SK-N-SH (cell line): ENCODE measurements around the gene ZNF236.

Source experiments
- EP300 ChIP-seq, 2 experiments: IDR thresholded peaks; 2 replicates each; pipeline versions ENCODE4 v1.4.0 to v1.6.1; 2012; ENCODE audit warnings: borderline replicate concordance in 1 of 2, low read depth in 1 of 2, low read length in 1 of 2
- EZH2phosphoT487 ChIP-seq: fragments of 200-600 bp; sonication (generic); IDR thresholded peaks from 2 replicates; pipeline ENCODE4 v1.6.1; 2017; ENCODE audit warnings: low read depth, mixed run types, mild to moderate bottlenecking, antibody characterized with exemption, moderate library complexity, borderline replicate concordance
- FOXM1 ChIP-seq: IDR thresholded peaks from 2 replicates; pipeline ENCODE4 v1.4.0; 2012; ENCODE audit warnings: low read depth, mild to moderate bottlenecking
- JUND ChIP-seq: IDR thresholded peaks from 2 replicates; pipeline ENCODE4 v1.4.0; 2012
- NRF1 ChIP-seq: IDR thresholded peaks from 2 replicates; pipeline ENCODE4 v1.6.1; 2012; ENCODE audit warnings: low read depth, mild to moderate bottlenecking, low read length
- POLR2AphosphoS5 ChIP-seq: IDR thresholded peaks from 2 replicates; pipeline ENCODE4 v1.6.1; 2012; ENCODE audit warnings: low read depth, low read length
- YY1 ChIP-seq: IDR thresholded peaks from 2 replicates; pipeline ENCODE4 v1.4.0; 2012; ENCODE audit warnings: low read depth, mild to moderate bottlenecking
- TF ChIP-seq, protein P1 (sequence below): fragments of 200-600 bp; sonication (generic); IDR thresholded peaks from 2 replicates; pipeline ENCODE4 v1.6.1; 2017; ENCODE audit warnings: antibody characterized with exemption, mild to moderate bottlenecking, moderate library complexity
- TF ChIP-seq, protein P2 (sequence below): IDR thresholded peaks from 2 replicates; pipeline ENCODE4 v1.6.1; 2012; ENCODE audit warnings: mild to moderate bottlenecking, low read depth, low read length, moderate library complexity

DNA sequence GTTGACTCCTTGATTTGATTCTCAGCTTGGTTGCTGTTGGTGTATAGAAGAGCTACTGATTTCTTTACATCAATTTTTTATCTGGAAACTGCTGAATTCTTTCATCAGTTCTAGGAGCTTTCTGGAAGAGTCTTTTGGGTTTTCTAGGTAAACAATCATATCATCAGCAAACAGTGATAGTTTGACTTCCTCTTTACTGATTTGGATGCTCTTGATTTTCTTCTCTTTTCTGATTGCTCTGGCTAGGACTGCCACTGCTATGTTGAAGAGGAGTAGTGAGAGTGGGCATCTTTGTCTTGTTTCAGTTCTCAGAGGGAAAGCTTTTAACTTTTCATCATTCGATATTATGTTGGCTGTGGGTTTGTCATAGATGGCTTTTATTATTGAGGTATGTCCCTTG, 140.5 kb downstream of the ZNF236 start:
- TF ChIP-seq JUND (no peak), NRF1 (no peak), EP300 (IDR thresholded peaks at IDR 0.05; ENCODE audit: borderline replicate concordance in 1 of 2, low read depth in 1 of 2, low read length in 1 of 2) (no peak), POLR2AphosphoS5 (no peak), EZH2phosphoT487 (no peak), FOXM1 (no peak), YY1 (no peak)
- TF ChIP-seq, protein P1, sequence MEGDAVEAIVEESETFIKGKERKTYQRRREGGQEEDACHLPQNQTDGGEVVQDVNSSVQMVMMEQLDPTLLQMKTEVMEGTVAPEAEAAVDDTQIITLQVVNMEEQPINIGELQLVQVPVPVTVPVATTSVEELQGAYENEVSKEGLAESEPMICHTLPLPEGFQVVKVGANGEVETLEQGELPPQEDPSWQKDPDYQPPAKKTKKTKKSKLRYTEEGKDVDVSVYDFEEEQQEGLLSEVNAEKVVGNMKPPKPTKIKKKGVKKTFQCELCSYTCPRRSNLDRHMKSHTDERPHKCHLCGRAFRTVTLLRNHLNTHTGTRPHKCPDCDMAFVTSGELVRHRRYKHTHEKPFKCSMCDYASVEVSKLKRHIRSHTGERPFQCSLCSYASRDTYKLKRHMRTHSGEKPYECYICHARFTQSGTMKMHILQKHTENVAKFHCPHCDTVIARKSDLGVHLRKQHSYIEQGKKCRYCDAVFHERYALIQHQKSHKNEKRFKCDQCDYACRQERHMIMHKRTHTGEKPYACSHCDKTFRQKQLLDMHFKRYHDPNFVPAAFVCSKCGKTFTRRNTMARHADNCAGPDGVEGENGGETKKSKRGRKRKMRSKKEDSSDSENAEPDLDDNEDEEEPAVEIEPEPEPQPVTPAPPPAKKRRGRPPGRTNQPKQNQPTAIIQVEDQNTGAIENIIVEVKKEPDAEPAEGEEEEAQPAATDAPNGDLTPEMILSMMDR = no peak
- TF ChIP-seq, protein P2, sequence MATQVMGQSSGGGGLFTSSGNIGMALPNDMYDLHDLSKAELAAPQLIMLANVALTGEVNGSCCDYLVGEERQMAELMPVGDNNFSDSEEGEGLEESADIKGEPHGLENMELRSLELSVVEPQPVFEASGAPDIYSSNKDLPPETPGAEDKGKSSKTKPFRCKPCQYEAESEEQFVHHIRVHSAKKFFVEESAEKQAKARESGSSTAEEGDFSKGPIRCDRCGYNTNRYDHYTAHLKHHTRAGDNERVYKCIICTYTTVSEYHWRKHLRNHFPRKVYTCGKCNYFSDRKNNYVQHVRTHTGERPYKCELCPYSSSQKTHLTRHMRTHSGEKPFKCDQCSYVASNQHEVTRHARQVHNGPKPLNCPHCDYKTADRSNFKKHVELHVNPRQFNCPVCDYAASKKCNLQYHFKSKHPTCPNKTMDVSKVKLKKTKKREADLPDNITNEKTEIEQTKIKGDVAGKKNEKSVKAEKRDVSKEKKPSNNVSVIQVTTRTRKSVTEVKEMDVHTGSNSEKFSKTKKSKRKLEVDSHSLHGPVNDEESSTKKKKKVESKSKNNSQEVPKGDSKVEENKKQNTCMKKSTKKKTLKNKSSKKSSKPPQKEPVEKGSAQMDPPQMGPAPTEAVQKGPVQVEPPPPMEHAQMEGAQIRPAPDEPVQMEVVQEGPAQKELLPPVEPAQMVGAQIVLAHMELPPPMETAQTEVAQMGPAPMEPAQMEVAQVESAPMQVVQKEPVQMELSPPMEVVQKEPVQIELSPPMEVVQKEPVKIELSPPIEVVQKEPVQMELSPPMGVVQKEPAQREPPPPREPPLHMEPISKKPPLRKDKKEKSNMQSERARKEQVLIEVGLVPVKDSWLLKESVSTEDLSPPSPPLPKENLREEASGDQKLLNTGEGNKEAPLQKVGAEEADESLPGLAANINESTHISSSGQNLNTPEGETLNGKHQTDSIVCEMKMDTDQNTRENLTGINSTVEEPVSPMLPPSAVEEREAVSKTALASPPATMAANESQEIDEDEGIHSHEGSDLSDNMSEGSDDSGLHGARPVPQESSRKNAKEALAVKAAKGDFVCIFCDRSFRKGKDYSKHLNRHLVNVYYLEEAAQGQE = no peak
